Measurements from ENCODE around the gene FBXO38. TPM values are rescaled to one million over a fixed set of nuclear protein-coding genes. Genes with fewer than 3 reads are reported as not detected.

The FBXO38 gene
- total and polyA plus RNA-seq, 2 of the 13 experiments (the other 11 are each of a cell fraction or from before 2014, with no cell fraction given): 24.8 to 35.9 TPM

DNA sequence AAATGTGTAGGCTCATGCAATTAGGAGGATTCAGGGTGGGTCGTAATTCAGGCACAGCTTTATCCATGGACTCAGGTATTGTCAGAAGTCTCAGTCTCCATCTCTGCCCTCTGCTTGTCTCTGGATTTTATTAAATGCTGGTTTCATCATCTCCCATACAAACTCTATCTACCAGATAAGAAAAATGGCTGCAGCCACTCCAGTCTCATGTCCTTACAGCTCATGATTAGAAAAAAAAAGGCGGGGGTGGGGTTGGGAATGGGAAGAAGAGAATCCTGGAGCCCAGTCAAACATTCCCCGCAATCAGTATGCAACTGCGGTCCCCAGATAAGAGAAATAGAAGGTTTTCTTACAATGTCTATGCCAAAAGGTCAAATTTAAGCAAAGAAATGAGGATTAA lies 7.6 kb upstream of the FBXO38 start (continued):
- TF ChIP-seq, protein P1, sequence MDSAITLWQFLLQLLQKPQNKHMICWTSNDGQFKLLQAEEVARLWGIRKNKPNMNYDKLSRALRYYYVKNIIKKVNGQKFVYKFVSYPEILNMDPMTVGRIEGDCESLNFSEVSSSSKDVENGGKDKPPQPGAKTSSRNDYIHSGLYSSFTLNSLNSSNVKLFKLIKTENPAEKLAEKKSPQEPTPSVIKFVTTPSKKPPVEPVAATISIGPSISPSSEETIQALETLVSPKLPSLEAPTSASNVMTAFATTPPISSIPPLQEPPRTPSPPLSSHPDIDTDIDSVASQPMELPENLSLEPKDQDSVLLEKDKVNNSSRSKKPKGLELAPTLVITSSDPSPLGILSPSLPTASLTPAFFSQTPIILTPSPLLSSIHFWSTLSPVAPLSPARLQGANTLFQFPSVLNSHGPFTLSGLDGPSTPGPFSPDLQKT (CRISPR knock-in tag; IDR thresholded peaks at IDR 0.05; ENCODE audit: borderline replicate concordance): no peak
- no peak for TF ChIP-seq TEAD3 (CRISPR knock-in tag; optimal IDR thresholded peaks at IDR 0.05; ENCODE audit: borderline replicate concordance)
- TF ChIP-seq, protein P2, sequence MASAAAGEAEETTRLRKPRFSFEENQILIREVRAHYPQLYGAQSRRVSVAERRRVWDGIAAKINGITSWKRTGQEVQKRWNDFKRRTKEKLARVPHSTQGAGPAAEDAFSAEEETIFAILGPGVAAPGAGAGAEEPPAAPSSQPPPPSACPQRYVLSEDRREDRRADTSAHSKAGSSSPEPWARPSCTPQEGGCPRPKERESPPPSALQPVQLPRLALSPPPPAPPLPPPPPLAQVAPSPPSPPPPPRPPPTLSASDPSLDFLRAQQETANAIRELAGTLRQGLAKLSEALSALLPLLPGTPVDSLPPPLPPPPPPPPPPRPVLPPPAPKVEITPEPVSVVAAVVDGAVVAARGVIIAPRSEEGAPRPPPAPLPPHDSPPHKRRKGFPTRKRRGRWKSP (CRISPR knock-in tag; IDR thresholded peaks at IDR 0.05): no peak
- no peak for TF ChIP-seq TCF7 (IDR thresholded peaks at IDR 0.05; ENCODE audit: low read depth)
- TF ChIP-seq FLYWCH1 (CRISPR knock-in tag; IDR thresholded peaks at IDR 0.05): no peak
- TF ChIP-seq, protein P3, sequence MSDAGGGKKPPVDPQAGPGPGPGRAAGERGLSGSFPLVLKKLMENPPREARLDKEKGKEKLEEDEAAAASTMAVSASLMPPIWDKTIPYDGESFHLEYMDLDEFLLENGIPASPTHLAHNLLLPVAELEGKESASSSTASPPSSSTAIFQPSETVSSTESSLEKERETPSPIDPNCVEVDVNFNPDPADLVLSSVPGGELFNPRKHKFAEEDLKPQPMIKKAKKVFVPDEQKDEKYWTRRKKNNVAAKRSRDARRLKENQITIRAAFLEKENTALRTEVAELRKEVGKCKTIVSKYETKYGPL (CRISPR knock-in tag; IDR thresholded peaks at IDR 0.05): no peak
- no peak for TF ChIP-seq ZSCAN21 (CRISPR knock-in tag; IDR thresholded peaks at IDR 0.05; ENCODE audit: borderline replicate concordance)
- TF ChIP-seq, protein P4, sequence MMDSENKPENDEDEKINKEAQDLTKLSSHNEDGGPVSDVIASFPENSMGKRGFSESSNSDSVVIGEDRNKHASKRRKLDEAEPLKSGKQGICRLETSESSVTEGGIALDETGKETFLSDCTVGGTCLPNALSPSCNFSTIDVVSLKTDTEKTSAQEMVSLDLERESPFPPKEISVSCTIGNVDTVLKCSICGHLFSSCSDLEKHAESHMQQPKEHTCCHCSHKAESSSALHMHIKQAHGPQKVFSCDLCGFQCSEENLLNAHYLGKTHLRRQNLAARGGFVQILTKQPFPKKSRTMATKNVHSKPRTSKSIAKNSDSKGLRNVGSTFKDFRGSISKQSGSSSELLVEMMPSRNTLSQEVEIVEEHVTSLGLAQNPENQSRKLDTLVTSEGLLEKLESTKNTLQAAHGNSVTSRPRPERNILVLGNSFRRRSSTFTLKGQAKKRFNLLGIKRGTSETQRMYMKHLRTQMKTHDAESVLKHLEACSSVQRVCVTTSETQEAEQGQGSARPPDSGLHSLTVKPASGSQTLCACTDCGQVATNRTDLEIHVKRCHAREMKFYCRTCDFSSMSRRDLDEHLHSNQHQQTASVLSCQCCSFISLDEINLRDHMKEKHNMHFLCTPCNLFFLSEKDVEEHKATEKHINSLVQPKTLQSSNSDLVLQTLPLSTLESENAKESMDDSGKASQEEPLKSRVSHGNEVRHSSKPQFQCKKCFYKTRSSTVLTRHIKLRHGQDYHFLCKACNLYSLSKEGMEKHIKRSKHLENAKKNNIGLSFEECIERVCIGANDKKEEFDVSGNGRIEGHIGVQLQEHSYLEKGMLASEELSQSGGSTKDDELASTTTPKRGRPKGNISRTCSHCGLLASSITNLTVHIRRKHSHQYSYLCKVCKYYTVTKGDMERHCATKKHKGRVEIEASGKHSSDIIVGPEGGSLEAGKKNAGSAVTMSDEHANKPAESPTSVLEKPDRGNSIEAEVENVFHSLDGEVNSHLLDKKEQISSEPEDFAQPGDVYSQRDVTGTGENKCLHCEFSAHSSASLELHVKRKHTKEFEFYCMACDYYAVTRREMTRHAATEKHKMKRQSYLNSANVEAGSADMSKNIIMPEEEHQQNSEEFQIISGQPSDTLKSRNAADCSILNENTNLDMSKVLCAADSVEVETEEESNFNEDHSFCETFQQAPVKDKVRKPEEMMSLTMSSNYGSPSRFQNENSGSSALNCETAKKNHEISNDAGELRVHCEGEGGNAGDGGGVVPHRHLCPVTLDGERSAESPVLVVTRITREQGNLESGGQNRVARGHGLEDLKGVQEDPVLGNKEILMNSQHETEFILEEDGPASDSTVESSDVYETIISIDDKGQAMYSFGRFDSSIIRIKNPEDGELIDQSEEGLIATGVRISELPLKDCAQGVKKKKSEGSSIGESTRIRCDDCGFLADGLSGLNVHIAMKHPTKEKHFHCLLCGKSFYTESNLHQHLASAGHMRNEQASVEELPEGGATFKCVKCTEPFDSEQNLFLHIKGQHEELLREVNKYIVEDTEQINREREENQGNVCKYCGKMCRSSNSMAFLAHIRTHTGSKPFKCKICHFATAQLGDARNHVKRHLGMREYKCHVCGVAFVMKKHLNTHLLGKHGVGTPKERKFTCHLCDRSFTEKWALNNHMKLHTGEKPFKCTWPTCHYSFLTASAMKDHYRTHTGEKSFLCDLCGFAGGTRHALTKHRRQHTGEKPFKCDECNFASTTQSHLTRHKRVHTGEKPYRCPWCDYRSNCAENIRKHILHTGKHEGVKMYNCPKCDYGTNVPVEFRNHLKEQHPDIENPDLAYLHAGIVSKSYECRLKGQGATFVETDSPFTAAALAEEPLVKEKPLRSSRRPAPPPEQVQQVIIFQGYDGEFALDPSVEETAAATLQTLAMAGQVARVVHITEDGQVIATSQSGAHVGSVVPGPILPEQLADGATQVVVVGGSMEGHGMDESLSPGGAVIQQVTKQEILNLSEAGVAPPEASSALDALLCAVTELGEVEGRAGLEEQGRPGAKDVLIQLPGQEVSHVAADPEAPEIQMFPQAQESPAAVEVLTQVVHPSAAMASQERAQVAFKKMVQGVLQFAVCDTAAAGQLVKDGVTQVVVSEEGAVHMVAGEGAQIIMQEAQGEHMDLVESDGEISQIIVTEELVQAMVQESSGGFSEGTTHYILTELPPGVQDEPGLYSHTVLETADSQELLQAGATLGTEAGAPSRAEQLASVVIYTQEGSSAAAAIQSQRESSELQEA (CRISPR knock-in tag; IDR thresholded peaks at IDR 0.05; ENCODE audit: not compliant biosample characterization): no peak
- TF ChIP-seq, protein P5, sequence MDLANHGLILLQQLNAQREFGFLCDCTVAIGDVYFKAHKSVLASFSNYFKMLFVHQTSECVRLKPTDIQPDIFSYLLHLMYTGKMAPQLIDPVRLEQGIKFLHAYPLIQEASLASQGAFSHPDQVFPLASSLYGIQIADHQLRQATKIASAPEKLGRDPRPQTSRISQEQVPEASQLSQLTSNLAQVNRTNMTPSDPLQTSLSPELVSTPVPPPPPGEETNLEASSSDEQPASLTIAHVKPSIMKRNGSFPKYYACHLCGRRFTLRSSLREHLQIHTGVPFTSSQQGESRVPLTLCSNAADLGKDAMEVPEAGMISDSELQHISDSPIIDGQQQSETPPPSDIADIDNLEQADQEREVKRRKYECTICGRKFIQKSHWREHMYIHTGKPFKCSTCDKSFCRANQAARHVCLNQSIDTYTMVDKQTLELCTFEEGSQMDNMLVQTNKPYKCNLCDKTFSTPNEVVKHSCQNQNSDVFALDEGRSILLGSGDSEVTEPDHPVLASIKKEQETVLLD (CRISPR knock-in tag; IDR thresholded peaks at IDR 0.05; ENCODE audit: low read depth): no peak
- no peak for TF ChIP-seq NR2F2 (IDR thresholded peaks at IDR 0.05; ENCODE audit: borderline replicate concordance, low read depth)

All from HepG2 (cell line).